Measurements from ENCODE around the gene PPP2R5E. TPM values are rescaled to one million over a fixed set of nuclear protein-coding genes. Genes with fewer than 3 reads are reported as not detected.

PPP2R5E gene
- total RNA-seq, 1 donor from 2014 or later = 67.7 TPM

- Mint-ChIP-seq H3K4me1 (ENCODE audit: low read depth, unreplicated experiment) (no peaks in the 10 kb centered on the region), H3K9me3 (ENCODE audit: unreplicated experiment) (peaks cover 4% of the 10 kb centered on the region)
These were observed 65.6 kb downstream of the PPP2R5E start for GRCh38 chr14:63477556-63477955.

GRCh38 chr14:63475761-63476160, 67.4 kb downstream of the PPP2R5E start:
- Mint-ChIP-seq H3K9me3 (ENCODE audit: unreplicated experiment) (peaks cover 3% of the 10 kb centered on the region), H3K27ac (ENCODE audit: unreplicated experiment) (no peak overlapping the region), H3K36me3 (ENCODE audit: unreplicated experiment) (no peaks in the 10 kb centered on the region), H3K4me3 (ENCODE audit: unreplicated experiment) (no peak overlapping the region), H3K4me1 (ENCODE audit: low read depth, unreplicated experiment) (no peaks in the 10 kb centered on the region), H3K27me3 (ENCODE audit: unreplicated experiment) (no peaks in the 10 kb centered on the region)
- no peak for DNase-seq
- TF ChIP-seq CTCF (IDR thresholded peaks at IDR 0.05; ENCODE audit: partially characterized antibody, unreplicated experiment) = no peak

More at GRCh38 chr14:63477556-63477955, 65.6 kb downstream of the PPP2R5E start:
- H3K4me3 Mint-ChIP-seq (ENCODE audit: unreplicated experiment) = no peak overlapping the region
- no peaks in the 10 kb centered on the region for H3K27me3 Mint-ChIP-seq (ENCODE audit: unreplicated experiment)
- TF ChIP-seq CTCF (IDR thresholded peaks at IDR 0.05; ENCODE audit: partially characterized antibody, unreplicated experiment) = no peak
- no peaks in the 10 kb centered on the region for H3K36me3 Mint-ChIP-seq (ENCODE audit: unreplicated experiment)
- H3K27ac Mint-ChIP-seq (ENCODE audit: unreplicated experiment) = no peak overlapping the region
- no peak for DNase-seq

- H3K36me3 Mint-ChIP-seq (ENCODE audit: unreplicated experiment) = no peaks in the 10 kb centered on the region
- no peak for DNase-seq
- no peaks in the 10 kb centered on the region for H3K4me1 Mint-ChIP-seq (ENCODE audit: low read depth, unreplicated experiment)
- H3K4me3 Mint-ChIP-seq (ENCODE audit: unreplicated experiment) = no peak overlapping the region
- H3K9me3 Mint-ChIP-seq (ENCODE audit: unreplicated experiment) = peaks cover 2% of the 10 kb centered on the region
- H3K27ac Mint-ChIP-seq (ENCODE audit: unreplicated experiment) = no peak overlapping the region
- no peaks in the 10 kb centered on the region for H3K27me3 Mint-ChIP-seq (ENCODE audit: unreplicated experiment)
- TF ChIP-seq CTCF (IDR thresholded peaks at IDR 0.05; ENCODE audit: partially characterized antibody, unreplicated experiment) = no peak
These were observed 68.3 kb downstream of the PPP2R5E start for GRCh38 chr14:63474844-63475243.

GRCh38 chr14:63474111-63474510, 69.1 kb downstream of the PPP2R5E start:
- peaks cover 2% of the 10 kb centered on the region for H3K9me3 Mint-ChIP-seq (ENCODE audit: unreplicated experiment)
- no peak overlapping the region for H3K4me3 Mint-ChIP-seq (ENCODE audit: unreplicated experiment)
- no peaks in the 10 kb centered on the region for H3K27me3 Mint-ChIP-seq (ENCODE audit: unreplicated experiment)
- DNase-seq = no peak
- H3K27ac Mint-ChIP-seq (ENCODE audit: unreplicated experiment) = no peak overlapping the region
- no peak for TF ChIP-seq CTCF (IDR thresholded peaks at IDR 0.05; ENCODE audit: partially characterized antibody, unreplicated experiment)
- no peaks in the 10 kb centered on the region for H3K36me3 Mint-ChIP-seq (ENCODE audit: unreplicated experiment)
- no peaks in the 10 kb centered on the region for H3K4me1 Mint-ChIP-seq (ENCODE audit: low read depth, unreplicated experiment)

GRCh38 chr14:63472986-63473788, 70.0 kb downstream of the PPP2R5E start:
- Mint-ChIP-seq H3K27me3 (ENCODE audit: unreplicated experiment) (no peaks in the 10 kb centered on the region), H3K36me3 (ENCODE audit: unreplicated experiment) (no peaks in the 10 kb centered on the region), H3K27ac (ENCODE audit: unreplicated experiment) (no peak overlapping the region), H3K9me3 (ENCODE audit: unreplicated experiment) (peaks cover 2% of the 10 kb centered on the region), H3K4me3 (ENCODE audit: unreplicated experiment) (no peak overlapping the region), H3K4me1 (ENCODE audit: low read depth, unreplicated experiment) (peaks cover 2% of the 10 kb centered on the region)
- no peak for DNase-seq
- no peak for TF ChIP-seq CTCF (IDR thresholded peaks at IDR 0.05; ENCODE audit: partially characterized antibody, unreplicated experiment)

All from glutamatergic neuron (in vitro differentiated cells).